HepG2 (cell line): ENCODE data around the gene TALDO1. TPM values are rescaled to one million over a fixed set of nuclear protein-coding genes. Genes with fewer than 3 reads are reported as not detected.
A peak's percentile ranks its signal among the peaks of the same experiment; 100 is the strongest.

ENCODE experiments used
- ATAC-seq: fragments of 200-7000 bp; cut with Tn5 transposase; 3 replicates; pipeline ENCODE4 v1.9.1; 2020; ENCODE audit warnings: mild to moderate bottlenecking, moderate library complexity
- BruUV-seq: library from RNA; stranded (reverse); fragments of 400-500 nt; replicated peaks from 2 replicates; lab custom pipeline; 2021; lab: Mats Ljungman, UMichigan
- CTCF ChIA-PET: fragments of 300-600 bp; formaldehyde crosslinking; extraction: SDS; loops from one replicate; lab custom pipeline; 2021; ENCODE audit warnings: low total read pairs, inconsistent platforms, low intra/inter-chr PET ratio; lab: Yijun Ruan, JAX
- POLR2A ChIA-PET: fragments of 350-600 bp; sonication (Branson Sonifier 250); formaldehyde crosslinking; loops from one replicate; lab custom pipeline; 2020; ENCODE audit warnings: antibody characterized with exemption, inconsistent platforms; lab: Yijun Ruan, JAX
- DNase-seq: peaks from one replicate; pipeline ENCODE4 v3.0.0-alpha.2; 2015; ENCODE audit warnings: low spot score
- FAIRE-seq: peaks from 3 replicates; lab custom pipeline; 2011; peaks lifted over from hg19 to GRCh38; lab: Jason Lieb, UNC
- H2AFZ ChIP-seq: one replicate; pipeline ENCODE4 v1.6.1; 2011; ENCODE audit warnings: low read length, inconsistent platforms
- H3K27ac ChIP-seq: fragments of 300-600 bp; 3 replicates; pipeline ENCODE4 v1.8.0; 2011; ENCODE audit warnings: mixed run types, mild to moderate bottlenecking, mixed read lengths, low read length, inconsistent platforms; ENCODE audit not compliant: insufficient read depth; ENCODE audit errors: extremely low read length
- H3K27me3 ChIP-seq, 2 experiments: fragments of 200-600 bp in 1 of 2; 2 replicates in 1 of 2; 3 replicates in 1 of 2; pipeline versions ENCODE4 v1.6.0 to v1.8.0; 2011; ENCODE audit warnings: low read length in 2 of 2, mild to moderate bottlenecking in 2 of 2, moderate library complexity in 2 of 2, inconsistent platforms in 1 of 2; ENCODE audit not compliant: insufficient read depth in 2 of 2, control insufficient read depth in 1 of 2
- H3K36me3 ChIP-seq, 2 experiments: fragments of 200-600 bp in 1 of 2; replicated peaks in 1 of 2; 2 replicates in 1 of 2; 3 replicates in 1 of 2; pipeline versions ENCODE4 v1.5.1 to v1.8.0; 2011; ENCODE audit warnings: low read length in 2 of 2, inconsistent platforms in 1 of 2; ENCODE audit not compliant: insufficient read depth in 2 of 2, control insufficient read depth in 1 of 2
- H3K4me1 ChIP-seq: 2 replicates; pipeline ENCODE4 v1.5.1; 2012; ENCODE audit warnings: low read length, inconsistent platforms; ENCODE audit not compliant: insufficient read depth
- H3K4me2 ChIP-seq: 2 replicates; pipeline ENCODE4 v1.6.0; 2011; ENCODE audit warnings: low read depth, low read length, inconsistent platforms
- H3K4me3 ChIP-seq, 3 experiments: fragments of 200-600 bp in 1 of 3; sonication (generic), shearing (Covaris generic) in 1 of 3; replicated peaks in 1 of 3; 2 replicates each; pipeline ENCODE4 v1.5.1; 2011 to 2016; ENCODE audit warnings: low read length in 3 of 3, inconsistent platforms in 2 of 3, low read depth in 2 of 3, mild to moderate bottlenecking in 2 of 3, control low read depth in 1 of 3, mixed read lengths in 1 of 3; ENCODE audit not compliant: insufficient read depth in 1 of 3
- H3K79me2 ChIP-seq: one replicate; pipeline ENCODE4 v1.6.1; 2011; ENCODE audit warnings: low read length, inconsistent platforms; ENCODE audit not compliant: insufficient read depth
- H3K9ac ChIP-seq: 2 replicates; pipeline ENCODE4 v1.6.0; 2011; ENCODE audit warnings: mild to moderate bottlenecking, low read depth, low read length, inconsistent platforms; ENCODE audit not compliant: insufficient read depth
- H3K9me3 ChIP-seq: 2 replicates; pipeline ENCODE4 v1.5.1; 2012; ENCODE audit warnings: mild to moderate bottlenecking, low read length
- H4K20me1 ChIP-seq: 2 replicates; pipeline ENCODE4 v1.6.0; 2011; ENCODE audit warnings: inconsistent platforms, mild to moderate bottlenecking, low read length, moderate library complexity; ENCODE audit not compliant: insufficient read depth
- ARID5B ChIP-seq: IDR thresholded peaks from 2 replicates; pipeline ENCODE4 v1.4.0; 2020; ENCODE audit warnings: mild to moderate bottlenecking, missing genetic modification reagents
- DBP ChIP-seq: sonication (generic); formaldehyde crosslinking; IDR thresholded peaks from 2 replicates; pipeline ENCODE4 v1.4.0; 2020; ENCODE audit warnings: missing genetic modification reagents; ENCODE audit errors: not compliant biosample characterization
- ELF4 ChIP-seq: sonication (generic); formaldehyde crosslinking; IDR thresholded peaks from 2 replicates; pipeline ENCODE4 v1.5.0; 2020; ENCODE audit warnings: missing genetic modification reagents, mild to moderate bottlenecking, moderate library complexity, borderline replicate concordance
- HNRNPH1 ChIP-seq: fragments of 200-400 bp; formaldehyde crosslinking; optimal IDR thresholded peaks from 2 replicates; pipeline ENCODE3; 2017; ENCODE audit warnings: mild to moderate bottlenecking, low read depth, low read length
- JDP2 ChIP-seq: sonication (generic); formaldehyde crosslinking; IDR thresholded peaks from 2 replicates; pipeline ENCODE4 v1.8.1; 2022; ENCODE audit warnings: missing genetic modification reagents, borderline replicate concordance
- PITX1 ChIP-seq: sonication (generic); formaldehyde crosslinking; IDR thresholded peaks from 2 replicates; pipeline ENCODE4 v1.5.1; 2020; ENCODE audit warnings: mild to moderate bottlenecking, missing genetic modification reagents
- REST ChIP-seq, 2 experiments: IDR thresholded peaks; 2 replicates each; pipeline ENCODE4 v1.6.1; 2011 to 2012; ENCODE audit warnings: low read length in 2 of 2, borderline replicate concordance in 1 of 2, low read depth in 1 of 2, mild to moderate bottlenecking in 1 of 2, moderate library complexity in 1 of 2
- ZKSCAN1 ChIP-seq: fragments of 150-350 bp; IDR thresholded peaks from 2 replicates; pipeline ENCODE4 v1.6.1; 2014; ENCODE audit warnings: low read length
- ZNF496 ChIP-seq: sonication (generic); formaldehyde crosslinking; IDR thresholded peaks from 2 replicates; pipeline ENCODE4 v1.8.1; 2023; ENCODE audit warnings: mild to moderate bottlenecking, moderate library complexity, missing genetic modification reagents; ENCODE audit not compliant: insufficient replicate concordance
- ZNF850 ChIP-seq: sonication (generic); formaldehyde crosslinking; conservative IDR thresholded peaks from 2 replicates; pipeline ENCODE4 v1.9.0; 2021; ENCODE audit warnings: mild to moderate bottlenecking, missing genetic modification reagents
- WGBS: methylation state at CpG from one replicate; pipeline ENCODE4 v1.1.6; 2017; ENCODE audit warnings: low lambda C conversion rate; 5-methylcytosine and 5-hydroxymethylcytosine counted together
- in situ Hi-C: cut with HindIII; loops from 2 replicates; pipeline ENCODE4 v1.10.0; 2017; ENCODE audit warnings: low pct_unique_long_range_greater_than_20kb; ENCODE audit not compliant: extremely low pct_ligation_motif_present
- intact Hi-C: fragments of 100-400 bp; cut with micrococcal nuclease; formaldehyde crosslinking; loops from one replicate; pipeline ENCODE4 v1.10.0; 2022; ENCODE audit not compliant: unreplicated experiment
- polyA plus RNA-seq, 8 experiments: library from polyadenylated mRNA; depleted of rRNA in 3 of 8; stranded (reverse) in 7 of 8; unstranded in 1 of 8; fragments of >200 nt; fragmentation: Illumina TruSeq in 4 of 8; extraction: Trizol in 4 of 8; gene quantifications; 2 replicates each; pipeline versions ENCODE4 v1.2.1 to v1.2.3, GENCODE V29; 2011 to 2016; ENCODE audit warnings: low read depth in 4 of 8, missing spikeins in 1 of 8, mixed read lengths in 1 of 8; ENCODE audit not compliant: insufficient read depth in 1 of 8
- total RNA-seq, 5 experiments: library from RNA; depleted of rRNA; stranded (reverse); fragments of >200 nt; fragmentation: Illumina TruSeq; extraction: Trizol; gene quantifications; 2 replicates each; pipeline ENCODE4 v1.2.3, GENCODE V29; 2016; ENCODE audit warnings: low read depth in 1 of 5
- TF ChIP-seq, protein P1 (sequence below): sonication (generic); formaldehyde crosslinking; IDR thresholded peaks from 2 replicates; pipeline ENCODE4 v1.5.0; 2020; ENCODE audit warnings: mild to moderate bottlenecking, missing genetic modification reagents

The TALDO1 gene
- total and polyA plus RNA-seq, 2 of the 13 experiments (the other 11 are each of a cell fraction or from before 2014, with no cell fraction given): 107 to 240 TPM

- H3K36me3 ChIP-seq: peaks cover 16 to 27% of the 10 kb centered on the region in 2 experiments
- H3K4me3 ChIP-seq: peak overlapping the region; percentile 97 to 100 (median 99)
- in situ Hi-C loops (no loop called here), intact Hi-C loops (loop anchor here (5.0 kb wide), 1 partner anchor 34 kb away; the partner anchor contains the start of genes POLR2L and TSPAN4)
- H3K79me2 ChIP-seq: peaks cover 44% of the 10 kb centered on the region
- ATAC-seq: peak; percentile 72
- BruUV-seq: TSS peak; percentile 85
- H3K4me2 ChIP-seq: peak overlapping the region; percentile 97
- FAIRE-seq: no peak
- H3K9ac ChIP-seq: peak overlapping the region; percentile 98
- no peaks in the 10 kb centered on the region; a peak in 1 of 5 replicates for H3K27me3 ChIP-seq
- peaks cover 24% of the 10 kb centered on the region for H4K20me1 ChIP-seq
- ChIA-PET CTCF (no interaction called here), POLR2A (interaction anchor here (0.6 to 2.7 kb wide), 19 partner anchors 11 to 363 kb away, joined by 3 to 127 read pairs (median 5); partner anchors contain the start of genes CEND1, CRACR2B, EPS8L2 and GATD1)
- no peak overlapping the region for H2AFZ ChIP-seq
- no peaks in the 10 kb centered on the region for H3K9me3 ChIP-seq
- H3K27ac ChIP-seq: peak overlapping the region; percentile 95
- DNase-seq: peak; percentile 71
- peaks cover 56% of the 10 kb centered on the region for H3K4me1 ChIP-seq
- 20% methylated on average over 20 of the region's 36 CpGs for WGBS
- TF ChIP-seq PITX1 (CRISPR knock-in tag): no peak
- TF ChIP-seq REST (IDR thresholded peaks at IDR 0.05; ENCODE audit: borderline replicate concordance in 1 of 2, low read depth in 1 of 2, low read length in 2 of 2): no peak
- TF ChIP-seq ZNF850 (CRISPR knock-in tag): peak; percentile 93; the same call in 1 of the 2 replicates
- TF ChIP-seq ZKSCAN1: no peak
- no peak for TF ChIP-seq ELF4
- TF ChIP-seq DBP: no peak
- TF ChIP-seq, protein P1, sequence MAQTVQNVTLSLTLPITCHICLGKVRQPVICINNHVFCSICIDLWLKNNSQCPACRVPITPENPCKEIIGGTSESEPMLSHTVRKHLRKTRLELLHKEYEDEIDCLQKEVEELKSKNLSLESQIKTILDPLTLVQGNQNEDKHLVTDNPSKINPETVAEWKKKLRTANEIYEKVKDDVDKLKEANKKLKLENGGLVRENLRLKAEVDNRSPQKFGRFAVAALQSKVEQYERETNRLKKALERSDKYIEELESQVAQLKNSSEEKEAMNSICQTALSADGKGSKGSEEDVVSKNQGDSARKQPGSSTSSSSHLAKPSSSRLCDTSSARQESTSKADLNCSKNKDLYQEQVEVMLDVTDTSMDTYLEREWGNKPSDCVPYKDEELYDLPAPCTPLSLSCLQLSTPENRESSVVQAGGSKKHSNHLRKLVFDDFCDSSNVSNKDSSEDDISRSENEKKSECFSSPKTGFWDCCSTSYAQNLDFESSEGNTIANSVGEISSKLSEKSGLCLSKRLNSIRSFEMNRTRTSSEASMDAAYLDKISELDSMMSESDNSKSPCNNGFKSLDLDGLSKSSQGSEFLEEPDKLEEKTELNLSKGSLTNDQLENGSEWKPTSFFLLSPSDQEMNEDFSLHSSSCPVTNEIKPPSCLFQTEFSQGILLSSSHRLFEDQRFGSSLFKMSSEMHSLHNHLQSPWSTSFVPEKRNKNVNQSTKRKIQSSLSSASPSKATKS (CRISPR knock-in tag): no peak
- no peak for TF ChIP-seq ARID5B
- TF ChIP-seq HNRNPH1: no peak
- TF ChIP-seq JDP2 (CRISPR knock-in tag): no peak
- no peak for TF ChIP-seq ZNF496 (CRISPR knock-in tag)
These were observed 61.4 kb downstream of the TALDO1 start for GRCh38 chr11:808427-809286.
